Measurements from ENCODE around the gene PDZRN3.

DNA sequence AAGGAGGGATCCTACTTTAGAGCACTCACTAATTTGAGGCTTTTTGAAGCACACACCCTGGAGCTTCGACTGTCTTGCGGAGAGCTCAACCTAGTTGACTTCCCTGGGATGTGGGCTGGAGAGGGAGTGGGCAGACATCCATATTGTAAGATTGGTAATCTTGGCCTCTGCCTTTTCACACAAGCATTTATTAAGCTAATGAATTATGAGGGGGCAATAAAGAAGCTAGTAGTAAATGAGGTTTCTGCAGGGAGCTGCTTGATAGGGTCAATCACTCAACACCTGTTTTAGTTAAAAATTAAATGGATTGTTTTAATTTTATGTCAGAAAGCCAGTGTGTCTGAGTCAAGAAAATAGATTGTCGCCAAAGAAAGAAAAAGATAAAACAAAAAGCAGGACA, 76.3 kb downstream of the PDZRN3 start:
- TF ChIP-seq, protein P1, sequence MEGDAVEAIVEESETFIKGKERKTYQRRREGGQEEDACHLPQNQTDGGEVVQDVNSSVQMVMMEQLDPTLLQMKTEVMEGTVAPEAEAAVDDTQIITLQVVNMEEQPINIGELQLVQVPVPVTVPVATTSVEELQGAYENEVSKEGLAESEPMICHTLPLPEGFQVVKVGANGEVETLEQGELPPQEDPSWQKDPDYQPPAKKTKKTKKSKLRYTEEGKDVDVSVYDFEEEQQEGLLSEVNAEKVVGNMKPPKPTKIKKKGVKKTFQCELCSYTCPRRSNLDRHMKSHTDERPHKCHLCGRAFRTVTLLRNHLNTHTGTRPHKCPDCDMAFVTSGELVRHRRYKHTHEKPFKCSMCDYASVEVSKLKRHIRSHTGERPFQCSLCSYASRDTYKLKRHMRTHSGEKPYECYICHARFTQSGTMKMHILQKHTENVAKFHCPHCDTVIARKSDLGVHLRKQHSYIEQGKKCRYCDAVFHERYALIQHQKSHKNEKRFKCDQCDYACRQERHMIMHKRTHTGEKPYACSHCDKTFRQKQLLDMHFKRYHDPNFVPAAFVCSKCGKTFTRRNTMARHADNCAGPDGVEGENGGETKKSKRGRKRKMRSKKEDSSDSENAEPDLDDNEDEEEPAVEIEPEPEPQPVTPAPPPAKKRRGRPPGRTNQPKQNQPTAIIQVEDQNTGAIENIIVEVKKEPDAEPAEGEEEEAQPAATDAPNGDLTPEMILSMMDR (conservative IDR thresholded peaks at IDR 0.05): no peak
- no peak for TF ChIP-seq EZH2 (IDR thresholded peaks at IDR 0.05; ENCODE audit: low read depth)

Data from PC-9 (cell line).